ENCODE results near the gene ZSWIM3. TPM values are rescaled to one million over a fixed set of nuclear protein-coding genes. Genes with fewer than 3 reads are reported as not detected.

ZSWIM3 gene
- total RNA-seq, 2 donors from 2014 or later = 4.6 to 5.2 TPM

GRCh38 chr20:45821947-45822346 lies 35.5 kb upstream of the ZSWIM3 start:
- Histone ChIP-seq H3K9ac (ENCODE audit: low read depth in 2 of 2, low read length in 2 of 2) (no peak overlapping the region), H3K4me1 (peaks cover 9% of the 10 kb centered on the region), H3K27ac (peak overlapping the region; percentile 50), H3K9me3 (no peaks in the 10 kb centered on the region), H3K4me3 (no peak overlapping the region), H3K36me3 (no peaks in the 10 kb centered on the region), H3K27me3 (no peaks in the 10 kb centered on the region)
- peak; percentile 72 for DNase-seq
- intact Hi-C loops (cut with DNase I) = loop anchor here (10.0 kb wide), 1 partner anchor 63 kb away; the partner anchor contains the start of genes SPATA25 and ZSWIM1
- TF ChIP-seq, protein P1, sequence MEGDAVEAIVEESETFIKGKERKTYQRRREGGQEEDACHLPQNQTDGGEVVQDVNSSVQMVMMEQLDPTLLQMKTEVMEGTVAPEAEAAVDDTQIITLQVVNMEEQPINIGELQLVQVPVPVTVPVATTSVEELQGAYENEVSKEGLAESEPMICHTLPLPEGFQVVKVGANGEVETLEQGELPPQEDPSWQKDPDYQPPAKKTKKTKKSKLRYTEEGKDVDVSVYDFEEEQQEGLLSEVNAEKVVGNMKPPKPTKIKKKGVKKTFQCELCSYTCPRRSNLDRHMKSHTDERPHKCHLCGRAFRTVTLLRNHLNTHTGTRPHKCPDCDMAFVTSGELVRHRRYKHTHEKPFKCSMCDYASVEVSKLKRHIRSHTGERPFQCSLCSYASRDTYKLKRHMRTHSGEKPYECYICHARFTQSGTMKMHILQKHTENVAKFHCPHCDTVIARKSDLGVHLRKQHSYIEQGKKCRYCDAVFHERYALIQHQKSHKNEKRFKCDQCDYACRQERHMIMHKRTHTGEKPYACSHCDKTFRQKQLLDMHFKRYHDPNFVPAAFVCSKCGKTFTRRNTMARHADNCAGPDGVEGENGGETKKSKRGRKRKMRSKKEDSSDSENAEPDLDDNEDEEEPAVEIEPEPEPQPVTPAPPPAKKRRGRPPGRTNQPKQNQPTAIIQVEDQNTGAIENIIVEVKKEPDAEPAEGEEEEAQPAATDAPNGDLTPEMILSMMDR (IDR thresholded peaks at IDR 0.05) = no peak

DNA sequence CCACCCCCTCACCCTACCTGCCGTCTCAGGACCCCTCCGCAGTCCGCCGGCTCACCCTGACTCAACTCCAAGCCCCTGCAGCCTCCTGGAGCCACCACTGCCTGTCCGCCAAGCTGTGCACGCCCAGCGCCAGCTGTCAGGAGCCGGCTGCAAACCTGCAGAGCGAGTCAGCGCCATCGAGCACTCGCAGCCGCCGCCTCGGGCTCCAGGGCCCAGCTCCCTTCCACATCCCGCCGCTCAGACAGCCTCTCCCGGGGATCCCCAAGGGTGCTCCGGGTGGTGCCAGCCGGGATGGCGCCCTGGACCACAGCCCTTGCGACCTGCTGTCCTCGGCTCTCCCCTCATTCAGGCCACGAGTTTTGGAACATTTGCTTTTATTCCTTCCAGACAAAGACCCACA lies 34.6 kb upstream of the ZSWIM3 start:
- intact Hi-C loops (cut with DNase I) = loop anchor here (10.0 kb wide), 1 partner anchor 62 kb away; the partner anchor contains the start of genes SPATA25 and ZSWIM1
- peak overlapping the region; percentile 50 for H3K27ac ChIP-seq
- no peaks in the 10 kb centered on the region for H3K27me3 ChIP-seq
- H3K4me3 ChIP-seq = peak overlapping the region; percentile 22
- peak overlapping the region; percentile 28 to 73 for H3K9ac ChIP-seq (ENCODE audit: low read depth in 2 of 2, low read length in 2 of 2)
- DNase-seq = peak; percentile 67
- TF ChIP-seq, protein P1 (IDR thresholded peaks at IDR 0.05) = no peak
- no peaks in the 10 kb centered on the region for H3K9me3 ChIP-seq
- H3K4me1 ChIP-seq = peaks cover 9% of the 10 kb centered on the region
- no peaks in the 10 kb centered on the region for H3K36me3 ChIP-seq

DNA sequence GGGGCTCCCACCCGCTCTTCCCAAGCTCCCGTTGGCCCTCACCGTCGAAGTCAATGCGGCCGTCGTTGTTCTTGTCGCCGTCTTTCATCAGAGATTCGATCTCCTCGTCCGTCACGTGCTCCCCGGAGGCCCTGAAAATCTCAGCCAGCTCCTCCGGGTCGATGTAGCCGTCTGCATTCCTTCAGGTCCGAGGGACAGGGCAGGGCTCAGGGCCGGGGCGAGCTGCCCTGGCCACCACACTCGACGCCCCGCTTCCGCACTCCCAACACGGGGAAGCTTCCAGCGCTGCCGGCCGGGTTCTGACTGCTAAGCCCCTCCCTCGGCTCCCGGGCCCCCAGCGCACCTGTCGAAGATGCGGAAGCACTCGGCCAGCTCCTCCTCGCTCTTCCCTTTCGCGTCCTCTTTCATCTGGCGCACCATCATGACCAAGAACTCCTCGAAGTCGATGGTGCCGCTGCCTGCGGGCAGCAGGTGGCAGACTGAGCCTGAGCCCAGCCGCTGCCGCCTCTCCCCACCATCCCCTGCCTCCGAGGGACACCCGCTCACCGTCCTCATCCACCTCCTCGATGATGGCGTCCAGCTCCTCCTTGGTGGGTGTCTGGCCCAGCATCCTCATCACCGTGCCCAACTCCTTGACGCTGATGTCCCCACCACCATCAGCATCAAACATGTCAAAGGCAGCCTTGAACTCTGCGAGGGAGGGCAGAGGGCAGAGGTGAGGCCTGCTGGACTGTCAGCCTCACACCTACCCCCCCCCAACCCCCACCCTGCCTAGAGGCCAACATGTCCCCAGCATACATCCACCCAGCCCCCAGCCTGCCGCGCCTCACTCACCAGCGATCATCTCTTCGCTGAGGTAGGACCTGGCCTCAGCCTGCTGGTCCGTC lies 33.2 kb upstream of the ZSWIM3 start:
- TF ChIP-seq, protein P1 (IDR thresholded peaks at IDR 0.05) = peak; percentile 42
- Histone ChIP-seq H3K4me3 (peak overlapping the region; percentile 23), H3K9me3 (no peaks in the 10 kb centered on the region), H3K36me3 (no peaks in the 10 kb centered on the region), H3K9ac (ENCODE audit: low read depth in 2 of 2, low read length in 2 of 2) (peak overlapping the region; percentile 43 to 46), H3K27ac (no peak overlapping the region), H3K4me1 (peaks cover 9% of the 10 kb centered on the region), H3K27me3 (no peaks in the 10 kb centered on the region)
- peak; percentile 63 for DNase-seq
- intact Hi-C loops (cut with DNase I) = loop anchor here (2.0 to 10.0 kb wide), 2 partner anchors 61 to 139 kb away; partner anchors contain the start of genes SPATA25 and ZSWIM1

DNA sequence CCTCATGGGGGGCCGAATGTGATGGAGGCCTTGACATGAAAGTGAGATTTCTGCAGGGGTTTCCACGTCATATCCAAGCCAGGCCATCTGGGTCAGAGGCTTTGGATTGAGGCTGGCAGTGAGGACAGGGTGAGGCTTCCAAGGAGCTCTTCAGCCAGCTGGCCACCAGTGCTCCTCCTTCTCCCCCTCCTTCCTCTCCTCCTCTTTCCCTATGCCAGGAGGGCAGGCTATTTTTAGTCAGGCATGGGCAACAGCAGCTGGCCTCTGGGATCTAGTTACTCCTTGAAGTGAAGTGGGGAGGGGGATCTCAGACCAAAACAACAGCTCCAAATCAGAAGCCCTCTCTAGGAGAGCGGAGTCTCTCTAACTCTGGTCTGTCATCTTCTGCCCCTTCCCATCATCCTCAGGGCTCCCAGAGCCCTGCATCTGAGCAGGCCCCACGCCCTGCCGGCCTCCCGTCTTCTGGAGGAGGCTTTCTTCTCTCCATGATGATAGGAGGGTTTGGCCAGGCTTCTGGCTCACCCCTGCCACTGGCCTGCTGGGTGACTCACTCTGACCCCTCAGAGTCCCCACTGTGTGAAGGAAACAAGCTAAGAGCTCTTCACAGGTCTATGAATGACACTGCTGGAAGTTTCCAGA lies 30.9 kb upstream of the ZSWIM3 start:
- H3K4me1 ChIP-seq = peaks cover 9% of the 10 kb centered on the region
- H3K9me3 ChIP-seq = no peaks in the 10 kb centered on the region
- no peak overlapping the region for H3K27ac ChIP-seq
- no peaks in the 10 kb centered on the region for H3K27me3 ChIP-seq
- no peak overlapping the region for H3K4me3 ChIP-seq
- TF ChIP-seq, protein P1 (IDR thresholded peaks at IDR 0.05) = no peak
- no peak for DNase-seq
- no peak overlapping the region for H3K9ac ChIP-seq (ENCODE audit: low read depth in 2 of 2, low read length in 2 of 2)
- intact Hi-C loops (cut with DNase I) = loop anchor here (10.0 kb wide), 1 partner anchor 58 kb away; the partner anchor contains the start of genes SPATA25 and ZSWIM1
- no peaks in the 10 kb centered on the region for H3K36me3 ChIP-seq

- Histone ChIP-seq H3K36me3 (no peaks in the 10 kb centered on the region), H3K27ac (no peak within 1 kb of the TSS), H3K27me3 (no peaks in the 10 kb centered on the region), H3K9ac (ENCODE audit: low read depth in 2 of 2, low read length in 2 of 2) (no peak within 1 kb of the TSS), H3K4me3 (no peak within 1 kb of the TSS), H3K4me1 (peaks cover 9% of the 10 kb centered on the region), H3K9me3 (no peaks in the 10 kb centered on the region)
- no peak for DNase-seq
- intact Hi-C loops (cut with DNase I) = loop anchor here (10.0 kb wide), 1 partner anchor 58 kb away; the partner anchor contains the start of genes SPATA25 and ZSWIM1
- TF ChIP-seq, protein P1 (IDR thresholded peaks at IDR 0.05) = no peak
Observed at GRCh38 chr20:45827030-45827652, 30.3 kb upstream of the ZSWIM3 start, which contains the start of gene TNNC2. Gene TNNC2 (minus strand): TSS chr20:45827312. CDS start chr20:45827248, 64 bp downstream.

All from colonic mucosa (tissue), 4 donors.